Type B pancreatic cell (in vitro differentiated cells): Measurements from ENCODE around the gene NALCN. TPM values are rescaled to one million over a fixed set of nuclear protein-coding genes. Genes with fewer than 3 reads are reported as not detected.

Experiments used
- DNase-seq: peaks from one replicate; pipeline ENCODE4 v3.0.0; 2021; ENCODE audit warnings: mixed read lengths; ENCODE audit not compliant: unreplicated experiment; ENCODE audit errors: extremely low spot score
- H3K27ac Mint-ChIP-seq: 2 replicates; pipeline ENCODE4 v1.8.0; 2021; ENCODE audit warnings: mild to moderate bottlenecking, mixed read lengths
- H3K27me3 Mint-ChIP-seq: 2 replicates; pipeline ENCODE4 v1.8.0; 2021; ENCODE audit warnings: mixed read lengths
- H3K36me3 Mint-ChIP-seq: 2 replicates; pipeline ENCODE4 v1.8.0; 2021; ENCODE audit warnings: mixed read lengths
- H3K4me1 Mint-ChIP-seq: one replicate; pipeline ENCODE4 v1.8.0; 2021; ENCODE audit warnings: mixed read lengths; ENCODE audit not compliant: unreplicated experiment
- H3K4me3 Mint-ChIP-seq: 2 replicates; pipeline ENCODE4 v1.8.0; 2021; ENCODE audit warnings: mild to moderate bottlenecking, mixed read lengths
- H3K9me3 Mint-ChIP-seq: 2 replicates; pipeline ENCODE4 v1.8.0; 2021; ENCODE audit warnings: mixed read lengths
- CTCF ChIP-seq: fragments of 200-600 bp; sonication (generic); conservative IDR thresholded peaks from 2 replicates; pipeline ENCODE4 v1.5.0; 2021; ENCODE audit warnings: antibody characterized with exemption, mild to moderate bottlenecking
- total RNA-seq: library from RNA; stranded (reverse); gene quantifications from 2 replicates; pipeline ENCODE4 v1.2.1, GENCODE V29; 2021; ENCODE audit warnings: low replicate concordance

NALCN gene
- total RNA-seq, 1 donor from 2014 or later: 0.70 TPM

DNA sequence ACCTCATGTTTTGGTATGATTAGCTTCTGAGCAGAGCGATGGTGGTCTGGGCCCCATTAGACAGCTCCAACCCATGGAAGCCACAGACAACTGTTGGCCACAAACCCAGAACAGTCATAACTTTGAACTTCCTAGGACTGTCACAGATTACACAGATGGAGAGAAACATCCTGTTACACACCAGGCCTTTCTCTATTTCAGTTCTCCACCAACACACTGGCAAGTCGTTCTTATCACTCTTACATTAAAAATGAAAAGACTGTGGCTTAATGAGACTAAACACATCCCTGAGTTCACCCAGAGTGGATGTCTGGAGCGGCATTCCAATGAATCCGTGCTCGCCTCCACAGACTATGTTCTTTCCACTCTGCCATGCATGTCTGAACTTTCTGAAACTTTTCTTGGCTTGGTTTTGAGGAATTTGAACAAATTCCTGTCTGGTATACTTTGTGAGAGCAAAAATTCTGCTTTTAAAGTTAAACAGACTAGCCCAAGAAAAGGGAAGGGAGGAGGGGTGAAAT is 109.1 kb downstream of the NALCN start:
- no peak overlapping the region for H3K27ac Mint-ChIP-seq
- no peak overlapping the region for H3K4me3 Mint-ChIP-seq
- H3K36me3 Mint-ChIP-seq: no peaks in the 10 kb centered on the region
- no peaks in the 10 kb centered on the region for H3K4me1 Mint-ChIP-seq
- no peaks in the 10 kb centered on the region for H3K27me3 Mint-ChIP-seq
- no peak for TF ChIP-seq CTCF
- DNase-seq: no peak
- no peaks in the 10 kb centered on the region for H3K9me3 Mint-ChIP-seq

DNA sequence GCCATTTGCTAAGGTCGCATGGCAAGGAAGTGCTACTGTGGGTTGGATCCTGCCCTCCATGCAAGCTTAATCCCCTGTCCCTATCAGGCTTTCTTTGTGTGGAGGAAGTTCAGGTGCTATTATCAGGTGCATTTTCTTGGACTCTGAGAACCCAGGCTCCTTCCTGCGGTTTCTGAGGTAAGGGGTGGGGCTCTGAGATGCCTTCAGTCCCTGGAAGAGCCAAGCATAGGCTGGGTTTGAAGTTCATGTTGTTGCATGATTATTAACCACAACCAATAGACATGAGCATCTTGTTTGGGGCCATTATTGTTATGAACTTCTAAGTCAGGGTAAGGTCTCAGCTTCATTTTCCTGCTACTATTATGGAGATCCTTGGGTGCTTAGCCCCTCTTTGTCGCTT is 109.5 kb downstream of the NALCN start:
- no peak for DNase-seq
- Mint-ChIP-seq H3K36me3 (no peaks in the 10 kb centered on the region), H3K9me3 (no peaks in the 10 kb centered on the region), H3K4me3 (no peak overlapping the region), H3K27me3 (no peaks in the 10 kb centered on the region), H3K27ac (no peak overlapping the region), H3K4me1 (no peaks in the 10 kb centered on the region)
- no peak for TF ChIP-seq CTCF

DNA sequence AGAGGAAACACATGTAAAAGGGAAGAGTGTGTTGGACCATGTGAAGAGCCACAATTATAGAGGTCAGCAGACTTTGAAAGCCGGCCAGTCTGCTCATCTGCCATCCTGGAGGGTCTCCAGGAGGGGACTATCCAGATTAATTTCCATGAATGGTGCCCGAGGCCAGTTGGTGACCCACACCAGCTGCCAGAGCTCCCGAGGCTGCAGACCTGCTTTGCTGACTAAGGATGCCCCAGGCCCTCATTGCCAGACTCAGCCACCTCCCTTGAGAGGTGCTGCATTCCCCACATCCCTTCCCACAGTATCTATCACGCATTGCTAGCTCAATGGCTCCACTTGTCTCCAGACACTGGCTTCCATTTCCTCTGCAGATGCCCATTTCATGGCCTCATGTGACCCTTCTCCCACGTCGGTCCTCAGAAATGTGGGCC is 110.3 kb downstream of the NALCN start:
- Mint-ChIP-seq H3K4me1 (no peaks in the 10 kb centered on the region), H3K27ac (no peak overlapping the region), H3K9me3 (no peaks in the 10 kb centered on the region), H3K36me3 (no peaks in the 10 kb centered on the region), H3K4me3 (no peak overlapping the region), H3K27me3 (no peaks in the 10 kb centered on the region)
- TF ChIP-seq CTCF: no peak
- DNase-seq: no peak

- no peak for TF ChIP-seq CTCF
- H3K36me3 Mint-ChIP-seq: no peaks in the 10 kb centered on the region
- no peaks in the 10 kb centered on the region for H3K9me3 Mint-ChIP-seq
- no peak overlapping the region for H3K4me3 Mint-ChIP-seq
- H3K27me3 Mint-ChIP-seq: no peaks in the 10 kb centered on the region
- H3K27ac Mint-ChIP-seq: no peak overlapping the region
- DNase-seq: no peak
- no peaks in the 10 kb centered on the region for H3K4me1 Mint-ChIP-seq
Observed at GRCh38 chr13:101303521-101303920, 112.8 kb downstream of the NALCN start.

- Mint-ChIP-seq H3K4me3 (no peak overlapping the region), H3K36me3 (no peaks in the 10 kb centered on the region), H3K27ac (no peak overlapping the region), H3K4me1 (no peaks in the 10 kb centered on the region), H3K27me3 (peaks cover under 1% of the 10 kb centered on the region), H3K9me3 (no peaks in the 10 kb centered on the region)
- TF ChIP-seq CTCF: no peak
- DNase-seq: no peak
Observed at GRCh38 chr13:101301053-101301452, 115.3 kb downstream of the NALCN start.

- no peak overlapping the region for H3K27ac Mint-ChIP-seq
- no peak for TF ChIP-seq CTCF
- no peaks in the 10 kb centered on the region for H3K9me3 Mint-ChIP-seq
- DNase-seq: no peak
- no peaks in the 10 kb centered on the region for H3K36me3 Mint-ChIP-seq
- H3K27me3 Mint-ChIP-seq: peaks cover 3% of the 10 kb centered on the region
- H3K4me3 Mint-ChIP-seq: no peak overlapping the region
- no peaks in the 10 kb centered on the region for H3K4me1 Mint-ChIP-seq
Observed at GRCh38 chr13:101300531-101300930, 115.8 kb downstream of the NALCN start.
